ENCODE measurements around the gene PAIP2B. TPM values are rescaled to one million over a fixed set of nuclear protein-coding genes. Genes with fewer than 3 reads are reported as not detected.

Gene PAIP2B
- total RNA-seq, 4 donors from 2014 or later = 2.8 to 5.0 (median 4.0) TPM

- DNase-seq (ENCODE audit: low spot score) = no peak
- no peak for ATAC-seq (ENCODE audit: low FRiP score)
- no peak for TF ChIP-seq CTCF (IDR thresholded peaks at IDR 0.05)
Measured at GRCh38 chr2:71136174-71136573, 90.7 kb downstream of the PAIP2B start.

DNA sequence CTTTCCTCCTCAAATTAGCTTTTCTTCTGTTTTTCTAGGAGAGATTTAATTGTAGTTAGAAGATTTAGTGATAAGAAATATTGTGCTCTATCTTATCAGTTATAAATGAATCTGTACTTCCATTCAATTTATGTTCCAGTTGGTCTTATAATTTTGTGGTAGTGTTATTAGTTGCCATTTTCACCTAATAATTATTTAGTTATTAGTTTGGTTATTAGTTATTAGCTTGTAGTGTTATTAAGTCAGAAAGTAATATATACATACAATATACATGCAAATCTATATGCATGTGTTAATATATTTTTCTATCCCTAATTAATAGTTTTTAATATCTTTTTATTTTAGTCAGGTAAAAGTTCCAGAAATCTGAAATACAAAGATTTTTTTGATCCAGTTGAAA is 93.3 kb downstream of the PAIP2B start:
- ATAC-seq (ENCODE audit: low FRiP score) (no peak), DNase-seq (ENCODE audit: low spot score) (no peak)
- no peak for TF ChIP-seq CTCF (IDR thresholded peaks at IDR 0.05)

Small RNA genes lying within 50 kb of the gene (small RNA-seq; reads per million reads assigned to genes)
- not detected for gene AC007881.1

Other genes starting within 250 kb of the PAIP2B start
- gene ANKRD53, start 248.5 kb downstream of the PAIP2B start, total RNA-seq = 10 to 100 TPM in 2 of 4 donors, 1 to 10 TPM in 2; 6.2 to 16.8 (median 10.0) TPM
- 10 to 100 TPM; 33.6 to 63.0 (median 41.1) TPM for gene TEX261, start 232.2 kb downstream of the PAIP2B start, total RNA-seq
- 100 to 1,000 TPM in 2 of 4 donors, 10 to 100 TPM in 2; 72.1 to 149 (median 121) TPM for gene NAGK, start 158.5 kb downstream of the PAIP2B start, total RNA-seq
- gene MCEE, start 96.9 kb downstream of the PAIP2B start, total RNA-seq = 10 to 100 TPM in 3 of 4 donors, 1 to 10 TPM in 1; 5.3 to 23.0 (median 11.9) TPM
- gene MPHOSPH10, start 96.5 kb downstream of the PAIP2B start, total RNA-seq = 10 to 100 TPM; 17.9 to 38.2 (median 22.4) TPM
- 100 to 1,000 TPM; 112 to 264 (median 128) TPM for gene ZNF638, start 104.7 kb upstream of the PAIP2B start, total RNA-seq
- 10 to 100 TPM in 3 of 4 donors, 1 to 10 TPM in 1; 7.9 to 70.5 (median 17.8) TPM for gene DYSF, start 226.5 kb upstream of the PAIP2B start, total RNA-seq